HepG2 (cell line): ENCODE results near the gene ATG2A.
A peak's percentile ranks its signal among the peaks of the same experiment; 100 is the strongest.

Source experiments
- BHLHE40 ChIP-seq: IDR thresholded peaks from 2 replicates; pipeline ENCODE4 v1.6.1; 2011; ENCODE audit warnings: low read length, improper control_type of control experiment
- BRCA1 ChIP-seq: sonication (generic); formaldehyde crosslinking; IDR thresholded peaks from 2 replicates; pipeline ENCODE4 v1.4.0; 2020; ENCODE audit warnings: missing genetic modification reagents
- CEBPB ChIP-seq: IDR thresholded peaks from 2 replicates; pipeline ENCODE4 v1.6.1; 2011; ENCODE audit warnings: low read depth, low read length, improper control_type of control experiment, borderline replicate concordance
- HOXD1 ChIP-seq: sonication (generic); formaldehyde crosslinking; IDR thresholded peaks from 2 replicates; pipeline ENCODE4 v1.5.0; 2020; ENCODE audit warnings: missing genetic modification reagents
- MBNL3 ChIP-seq: fragments of 250-450 bp; sonication (Bioruptor Pico); conservative IDR thresholded peaks from 2 replicates; pipeline ENCODE4 v1.8.0; 2022; ENCODE audit warnings: mild to moderate bottlenecking, inconsistent platforms
- PAX8 ChIP-seq: sonication (generic); formaldehyde crosslinking; IDR thresholded peaks from 2 replicates; pipeline ENCODE4 v1.8.0; 2022; ENCODE audit warnings: mild to moderate bottlenecking, missing genetic modification reagents, borderline replicate concordance
- POLR2AphosphoS5 ChIP-seq: IDR thresholded peaks from 2 replicates; pipeline ENCODE4 v1.6.1; 2012; ENCODE audit warnings: low read depth, low read length
- RBM22 ChIP-seq: fragments of 200-400 bp; formaldehyde crosslinking; optimal IDR thresholded peaks from 2 replicates; pipeline ENCODE3; 2017; ENCODE audit warnings: mild to moderate bottlenecking, low read length, moderate library complexity
- ZNF251 ChIP-seq: sonication (generic); formaldehyde crosslinking; IDR thresholded peaks from 2 replicates; pipeline ENCODE4 v1.9.0; 2021; ENCODE audit warnings: mild to moderate bottlenecking, missing genetic modification reagents
- ZSCAN21 ChIP-seq: sonication (generic); formaldehyde crosslinking; IDR thresholded peaks from 2 replicates; pipeline ENCODE4 v1.8.0; 2022; ENCODE audit warnings: mild to moderate bottlenecking, missing genetic modification reagents, moderate library complexity, borderline replicate concordance

DNA sequence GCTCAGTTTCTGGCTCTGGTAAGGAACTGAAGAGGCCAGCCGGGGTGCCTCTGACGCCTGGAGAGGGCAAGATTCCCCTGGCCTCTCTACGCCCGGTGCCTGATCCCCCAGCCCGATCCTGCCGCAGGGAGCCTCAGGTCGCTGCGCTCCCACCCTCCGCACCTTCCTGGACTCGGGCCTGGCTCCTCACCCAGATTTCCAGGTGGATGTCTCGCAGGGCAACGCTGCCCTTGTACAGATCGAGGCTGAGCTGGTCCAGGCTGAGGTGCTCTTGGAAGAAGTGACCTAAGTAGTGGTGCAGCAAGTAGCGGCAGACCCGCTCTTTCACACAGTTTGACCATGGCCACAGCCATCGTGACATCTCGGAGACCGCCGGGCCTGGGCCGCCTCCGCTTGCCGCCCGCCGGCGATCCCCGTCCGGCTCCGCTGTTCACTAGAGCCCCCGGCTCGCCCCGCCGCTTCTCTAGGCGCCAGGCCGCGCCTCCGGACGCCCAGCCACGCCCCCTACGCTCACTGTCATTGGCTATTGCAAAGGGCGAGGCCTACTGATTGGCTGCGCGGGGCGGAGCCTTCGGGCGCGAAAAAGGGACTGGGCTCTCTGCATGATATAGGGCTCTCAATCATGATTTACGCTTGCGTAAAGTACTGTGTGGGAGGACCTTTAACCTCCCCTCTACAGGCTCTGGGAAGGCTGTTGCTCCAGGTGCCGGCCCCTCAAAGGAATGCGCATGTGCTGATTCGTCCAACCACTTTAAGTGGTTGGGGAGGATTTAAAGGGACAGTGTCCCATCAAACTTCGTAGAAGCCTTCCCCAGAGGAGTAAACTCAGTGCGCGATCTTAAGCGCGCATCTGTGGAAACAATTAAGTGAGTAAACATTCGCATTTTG lies at the start of gene ATG2A:
- TF ChIP-seq BRCA1 (CRISPR knock-in tag) = no peak
- no peak for TF ChIP-seq MBNL3 (CRISPR knock-in tag)
- no peak for TF ChIP-seq ZNF251 (CRISPR knock-in tag)
- no peak for TF ChIP-seq PAX8 (CRISPR knock-in tag)
- peak; percentile 67; the same call in 1 of the 2 replicates for TF ChIP-seq POLR2AphosphoS5
- TF ChIP-seq HOXD1 (CRISPR knock-in tag) = no peak
- TF ChIP-seq CEBPB = peak; percentile 87
- TF ChIP-seq BHLHE40 = peak; percentile 50; the same call in 1 of the 2 replicates
- no peak for TF ChIP-seq RBM22
- TF ChIP-seq ZSCAN21 (CRISPR knock-in tag) = peak; percentile 71; the same call in 1 of the 2 replicates
